Osteocyte (in vitro differentiated cells): ENCODE measurements around the gene ANO9. TPM values are rescaled to one million over a fixed set of nuclear protein-coding genes. Genes with fewer than 3 reads are reported as not detected.
A peak's percentile ranks its signal among the peaks of the same experiment; 100 is the strongest.

Experiments
- DNase-seq: peaks from one replicate; pipeline ENCODE4 v3.0.0; 2021; ENCODE audit warnings: mixed read lengths; ENCODE audit not compliant: unreplicated experiment; ENCODE audit errors: extremely low spot score
- H3K27ac Mint-ChIP-seq: one replicate; pipeline ENCODE4 v1.8.0; 2021; ENCODE audit warnings: mild to moderate bottlenecking, mixed read lengths; ENCODE audit not compliant: unreplicated experiment
- H3K27me3 Mint-ChIP-seq: one replicate; pipeline ENCODE4 v1.8.0; 2021; ENCODE audit warnings: mixed read lengths; ENCODE audit not compliant: unreplicated experiment
- H3K36me3 Mint-ChIP-seq: one replicate; pipeline ENCODE4 v1.8.0; 2021; ENCODE audit warnings: mixed read lengths; ENCODE audit not compliant: unreplicated experiment
- H3K4me1 Mint-ChIP-seq: one replicate; pipeline ENCODE4 v1.8.0; 2021; ENCODE audit warnings: mixed read lengths; ENCODE audit not compliant: unreplicated experiment
- H3K4me3 Mint-ChIP-seq: one replicate; pipeline ENCODE4 v1.8.0; 2021; ENCODE audit warnings: mild to moderate bottlenecking, moderate library complexity, mixed read lengths; ENCODE audit not compliant: unreplicated experiment
- H3K9me3 Mint-ChIP-seq: one replicate; pipeline ENCODE4 v1.8.0; 2021; ENCODE audit warnings: mixed read lengths; ENCODE audit not compliant: unreplicated experiment
- total RNA-seq: library from RNA; stranded (reverse); gene quantifications from 2 replicates; pipeline ENCODE4 v1.2.1, GENCODE V29; 2021
- TF ChIP-seq, protein P1 (sequence below): fragments of 200-600 bp; sonication (generic); IDR thresholded peaks from 2 replicates; pipeline ENCODE4 v1.5.0; 2021; ENCODE audit warnings: antibody characterized with exemption, mild to moderate bottlenecking, moderate library complexity

The ANO9 gene
- total RNA-seq, 1 donor from 2014 or later, result not detected

DNA sequence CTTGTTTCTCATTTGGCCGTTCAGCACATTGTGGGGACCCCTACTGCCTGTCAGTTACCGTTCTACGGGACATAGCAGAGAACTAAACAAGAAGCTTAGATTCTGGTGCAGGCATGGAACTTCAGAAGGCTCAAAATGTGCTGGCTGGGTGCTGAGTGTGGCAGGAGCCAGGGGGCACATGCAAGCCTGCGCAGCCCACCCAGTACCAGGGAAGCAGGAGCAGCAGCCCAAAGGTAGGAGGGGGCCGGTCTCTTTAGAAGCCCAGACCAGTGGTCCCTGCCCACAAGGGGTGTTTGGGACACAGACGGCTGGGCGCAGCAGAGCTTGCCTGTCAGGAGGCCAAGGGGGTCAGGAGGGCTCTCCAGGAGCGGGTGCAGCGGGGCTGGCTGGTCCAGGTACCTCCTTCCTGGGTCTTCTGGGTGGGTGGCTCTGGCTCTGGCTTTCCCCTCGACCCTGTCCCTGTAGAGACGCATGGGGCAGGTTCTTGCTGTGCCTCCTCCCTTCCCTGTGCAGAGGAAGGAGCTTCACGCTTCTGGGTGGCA, 10.5 kb upstream of the ANO9 start:
- Mint-ChIP-seq H3K36me3 (peaks cover 9% of the 10 kb centered on the region), H3K9me3 (no peaks in the 10 kb centered on the region), H3K27me3 (no peaks in the 10 kb centered on the region), H3K27ac (no peak overlapping the region), H3K4me1 (peaks cover 36% of the 10 kb centered on the region), H3K4me3 (peak overlapping the region; percentile 98)
- no peak for DNase-seq
- TF ChIP-seq, protein P1, sequence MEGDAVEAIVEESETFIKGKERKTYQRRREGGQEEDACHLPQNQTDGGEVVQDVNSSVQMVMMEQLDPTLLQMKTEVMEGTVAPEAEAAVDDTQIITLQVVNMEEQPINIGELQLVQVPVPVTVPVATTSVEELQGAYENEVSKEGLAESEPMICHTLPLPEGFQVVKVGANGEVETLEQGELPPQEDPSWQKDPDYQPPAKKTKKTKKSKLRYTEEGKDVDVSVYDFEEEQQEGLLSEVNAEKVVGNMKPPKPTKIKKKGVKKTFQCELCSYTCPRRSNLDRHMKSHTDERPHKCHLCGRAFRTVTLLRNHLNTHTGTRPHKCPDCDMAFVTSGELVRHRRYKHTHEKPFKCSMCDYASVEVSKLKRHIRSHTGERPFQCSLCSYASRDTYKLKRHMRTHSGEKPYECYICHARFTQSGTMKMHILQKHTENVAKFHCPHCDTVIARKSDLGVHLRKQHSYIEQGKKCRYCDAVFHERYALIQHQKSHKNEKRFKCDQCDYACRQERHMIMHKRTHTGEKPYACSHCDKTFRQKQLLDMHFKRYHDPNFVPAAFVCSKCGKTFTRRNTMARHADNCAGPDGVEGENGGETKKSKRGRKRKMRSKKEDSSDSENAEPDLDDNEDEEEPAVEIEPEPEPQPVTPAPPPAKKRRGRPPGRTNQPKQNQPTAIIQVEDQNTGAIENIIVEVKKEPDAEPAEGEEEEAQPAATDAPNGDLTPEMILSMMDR, result no peak

DNA sequence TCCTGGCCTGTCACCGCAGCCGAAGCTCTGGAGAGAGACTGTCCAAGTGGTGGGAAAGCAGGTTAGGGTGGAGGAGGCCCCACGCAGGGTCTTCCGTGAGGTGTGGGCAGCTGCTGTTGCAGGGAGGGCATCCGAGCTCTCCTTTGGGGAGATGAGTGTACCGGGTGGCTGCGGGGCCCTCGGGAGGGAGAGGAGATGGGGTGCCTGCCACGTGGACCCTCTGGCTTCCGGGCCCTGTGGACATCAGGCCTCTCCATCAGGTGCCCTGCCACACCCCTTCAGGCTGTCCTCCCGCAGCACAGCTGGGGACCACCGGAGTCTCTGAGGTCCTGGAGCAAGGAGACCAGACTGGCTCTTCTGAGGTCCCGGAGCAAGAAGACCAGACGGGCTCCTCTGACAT, 9.9 kb upstream of the ANO9 start:
- Mint-ChIP-seq H3K4me1 (peaks cover 34% of the 10 kb centered on the region), H3K27ac (peak overlapping the region; percentile 77), H3K27me3 (no peaks in the 10 kb centered on the region)

DNA sequence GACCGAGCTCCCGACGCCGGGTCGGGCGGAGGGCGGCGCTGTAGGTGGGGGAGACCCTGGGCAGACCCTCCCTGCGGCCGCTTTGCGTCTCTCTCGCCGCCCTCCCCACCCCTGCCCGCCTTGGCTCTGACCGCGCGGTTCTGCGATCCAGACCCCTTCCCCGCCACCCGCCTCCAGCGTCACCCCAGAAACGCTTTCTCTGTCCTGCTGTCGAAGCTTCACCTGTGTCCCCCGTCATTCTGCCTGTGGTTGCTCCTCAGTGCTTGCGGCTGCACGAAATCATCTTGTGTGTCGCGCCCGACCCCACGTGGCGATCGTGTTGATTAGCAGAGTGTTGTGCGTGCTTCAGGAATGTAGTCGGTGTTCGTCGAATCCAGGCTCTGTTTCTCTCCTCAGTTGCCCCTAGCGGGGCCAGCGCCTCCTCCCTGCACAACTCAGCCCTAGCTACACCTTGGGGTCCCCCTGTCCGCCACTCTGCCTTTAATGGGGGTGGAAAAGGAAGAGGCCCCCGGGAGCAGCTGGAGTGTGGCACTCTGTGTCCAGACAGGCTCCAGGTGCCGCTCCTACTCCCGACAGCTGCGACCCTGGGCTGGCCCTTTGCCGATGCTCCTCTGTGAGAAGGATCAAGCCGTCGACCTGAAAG, 9.1 kb upstream of the ANO9 start:
- no peak for DNase-seq

More for the DNA sequence above, 9.9 kb upstream of the ANO9 start:
- peak overlapping the region; percentile 98 for H3K4me3 Mint-ChIP-seq
- TF ChIP-seq, protein P1, result no peak
- H3K36me3 Mint-ChIP-seq, result peaks cover 9% of the 10 kb centered on the region
- DNase-seq, result no peak
- H3K9me3 Mint-ChIP-seq, result no peaks in the 10 kb centered on the region

DNA sequence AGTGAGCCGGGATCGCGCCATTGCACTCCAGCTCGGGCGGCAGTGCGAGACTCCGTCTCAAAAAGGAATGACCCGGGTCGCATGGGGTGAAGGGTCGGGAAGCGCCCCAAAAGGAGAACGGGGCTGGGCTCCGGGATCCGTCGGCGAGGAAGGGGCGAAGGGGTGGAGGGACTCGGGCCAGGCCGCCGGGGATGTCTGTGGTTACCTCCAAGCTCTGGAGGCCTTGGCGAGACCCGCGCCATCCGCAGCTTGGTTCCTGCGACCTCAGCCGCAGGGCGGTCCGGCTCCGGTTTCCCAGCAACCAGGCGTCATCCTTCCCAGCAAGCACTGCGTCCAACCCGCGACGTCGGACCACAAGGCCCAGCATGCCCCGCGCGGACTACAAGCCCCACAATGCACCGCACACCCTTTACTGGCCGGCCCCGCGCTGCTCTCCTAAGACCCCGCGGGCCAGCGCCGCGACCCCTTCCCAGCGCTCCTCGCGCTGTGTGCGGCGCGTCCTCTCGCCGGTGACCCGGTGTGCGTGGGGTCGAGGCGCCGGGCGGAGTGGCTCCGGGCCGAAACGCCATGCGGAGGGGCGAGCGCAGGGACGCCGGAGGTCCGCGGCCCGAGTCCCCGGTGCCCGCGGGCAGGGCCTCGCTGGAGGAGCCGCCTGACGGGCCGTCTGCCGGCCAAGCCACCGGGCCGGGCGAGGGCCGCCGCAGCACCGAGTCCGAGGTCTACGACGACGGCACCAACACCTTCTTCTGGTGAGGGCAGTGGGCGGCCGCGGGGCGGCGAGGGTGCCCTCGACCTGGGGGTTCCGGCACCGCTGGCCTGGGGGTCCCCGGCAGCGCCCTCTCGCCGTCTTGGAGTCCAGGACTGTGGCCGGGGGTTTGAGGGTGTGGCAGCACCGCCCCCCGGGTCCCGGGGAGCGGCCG, 8.3 kb upstream of the ANO9 start, which contains the start of gene PTDSS2:
Gene PTDSS2, plus strand, starts transcription at position 391 of the 920 bp plus-strand sequence. Its CDS starts 177 bp downstream, at position 568.
- TF ChIP-seq, protein P1, result no peak
- Mint-ChIP-seq H3K27ac (peak within 1 kb of the TSS; percentile 97), H3K27me3 (no peaks in the 10 kb centered on the region), H3K4me3 (peak within 1 kb of the TSS; percentile 98), H3K4me1 (peaks cover 26% of the 10 kb centered on the region), H3K36me3 (peaks cover 9% of the 10 kb centered on the region), H3K9me3 (no peaks in the 10 kb centered on the region)
- peak; percentile 98 for DNase-seq

More for the DNA sequence above, 9.1 kb upstream of the ANO9 start:
- TF ChIP-seq, protein P1, result peak; percentile 38
- Mint-ChIP-seq H3K27me3 (no peaks in the 10 kb centered on the region), H3K27ac (peak overlapping the region; percentile 77), H3K4me3 (peak overlapping the region; percentile 98), H3K4me1 (peaks cover 32% of the 10 kb centered on the region), H3K9me3 (no peaks in the 10 kb centered on the region), H3K36me3 (peaks cover 9% of the 10 kb centered on the region)
